ENCODE results near the gene SRXN1.

DNA sequence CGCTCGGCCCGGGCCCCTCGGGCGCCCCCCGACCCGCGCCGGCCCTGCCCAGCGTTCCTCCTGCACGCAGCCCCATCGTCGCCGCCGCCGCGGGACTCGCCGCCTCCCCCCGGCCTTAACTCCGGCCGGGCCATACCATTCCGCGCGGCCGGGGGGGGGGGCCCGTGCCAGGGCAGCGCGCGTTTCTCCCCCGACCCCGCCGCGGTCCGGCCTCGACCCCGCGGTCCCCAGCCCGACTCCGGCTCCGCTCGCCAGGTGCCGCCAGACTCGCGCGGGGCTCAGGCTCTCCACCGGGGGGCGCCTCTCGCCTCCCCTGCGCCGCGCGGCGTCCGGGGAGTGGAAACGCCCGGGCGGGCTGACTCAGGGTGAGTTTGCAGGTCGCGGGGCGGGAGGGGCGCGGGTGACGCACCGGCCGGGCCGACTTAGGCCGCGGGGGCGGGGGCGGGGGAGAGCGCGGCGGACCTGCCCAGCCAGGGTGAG is at the start of gene SRXN1:
- TF ChIP-seq EZH2 (IDR thresholded peaks at IDR 0.05) (no peak), POLR2AphosphoS5 (IDR thresholded peaks at IDR 0.05; ENCODE audit: borderline replicate concordance, low read depth, low read length) (no peak)
